ENCODE results near the gene GJD3. TPM values are rescaled to one million over a fixed set of nuclear protein-coding genes. Genes with fewer than 3 reads are reported as not detected.

The GJD3 gene
- total RNA-seq, 1 experiment from 2014 or later = not detected

DNA sequence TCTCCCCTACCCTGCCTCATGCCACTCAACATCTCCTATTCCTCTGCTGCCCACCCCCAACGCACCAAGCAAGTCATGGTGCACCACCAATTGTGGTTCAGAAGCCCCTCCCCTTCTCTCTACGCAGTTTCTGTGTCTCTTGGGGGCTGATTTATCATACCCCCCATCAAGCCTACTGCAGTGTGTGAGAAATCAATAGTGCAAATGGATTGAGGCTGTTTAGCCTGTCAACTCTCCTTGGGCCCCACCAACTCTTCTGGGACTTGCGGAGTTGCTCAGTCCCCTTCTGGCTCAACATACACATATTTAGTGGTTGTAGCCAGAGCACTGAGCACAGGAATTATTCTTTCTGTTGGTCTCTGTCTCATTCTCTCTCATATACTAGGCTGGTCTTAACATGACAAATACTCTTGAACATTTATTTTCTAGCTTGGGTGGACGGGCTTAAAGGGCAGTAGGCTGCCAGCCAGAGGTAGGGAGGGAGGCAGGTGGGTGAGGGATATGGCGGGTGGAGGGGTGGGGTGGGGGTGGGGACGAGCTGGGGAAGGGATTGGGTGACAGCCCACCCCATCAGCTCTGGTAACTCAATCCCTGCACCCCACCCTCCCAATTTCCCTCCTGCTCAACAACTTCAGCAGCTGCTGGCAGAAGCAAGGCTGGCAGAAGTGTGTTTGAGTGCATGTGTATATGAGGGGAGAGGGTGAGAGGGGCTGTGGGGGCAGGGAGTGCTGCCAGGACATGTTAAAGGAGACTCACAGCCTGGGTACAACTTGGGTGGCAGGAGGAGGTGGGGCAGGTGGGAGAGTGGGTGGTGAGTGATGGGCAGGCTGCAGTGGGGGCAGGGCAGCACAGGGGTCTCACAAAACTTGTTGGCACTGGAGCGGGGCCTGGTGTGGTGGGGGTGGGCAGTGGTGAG lies 50.6 kb downstream of the GJD3 start:
- peaks cover 4% of the 10 kb centered on the region for H4K20me1 ChIP-seq (ENCODE audit: control insufficient read depth, insufficient read depth, insufficient read length)
- no peak overlapping the region for H2AK5ac ChIP-seq (ENCODE audit: insufficient read length, low read length)
- no peak overlapping the region for H2AFZ ChIP-seq (ENCODE audit: low read length)
- no CpG with 5 or more reads among the region's 7 CpGs for WGBS (ENCODE audit: extremely low coverage, insufficient read length, low lambda C conversion rate)
- H2BK15ac ChIP-seq (ENCODE audit: low read depth, low read length) = no peak overlapping the region
- H3K18ac ChIP-seq (ENCODE audit: insufficient read length, low read depth, low read length) = no peak overlapping the region
- no peak overlapping the region for H4K5ac ChIP-seq (ENCODE audit: insufficient read length, low read depth, low read length)
- no peak overlapping the region for H3K4me3 Mint-ChIP-seq
- no peak overlapping the region for H3K14ac ChIP-seq (ENCODE audit: insufficient read depth, low read length)
- H2BK12ac ChIP-seq (ENCODE audit: insufficient read length, low read depth, low read length) = no peak overlapping the region
- peaks cover 56% of the 10 kb centered on the region for H3K27me3 Mint-ChIP-seq (ENCODE audit: low read depth)
- no peaks in the 10 kb centered on the region for H3K9me3 ChIP-seq (ENCODE audit: control insufficient read depth, low read depth, low read length)
- no peak overlapping the region for H3K23ac ChIP-seq (ENCODE audit: insufficient read length, low read depth, low read length)
- H2BK5ac ChIP-seq (ENCODE audit: insufficient read length, low read length) = no peak overlapping the region
- peaks cover 5% of the 10 kb centered on the region; the same call in 1 of the 2 replicates for H3K4me1 ChIP-seq (ENCODE audit: insufficient read depth, low read length)
- DNase-seq = no peak
- H3K4ac ChIP-seq (ENCODE audit: low read depth, low read length) = no peak overlapping the region
- H3K79me1 ChIP-seq (ENCODE audit: insufficient read depth, low read depth, low read length, poor library complexity, severe bottlenecking) = no peaks in the 10 kb centered on the region
- no peak overlapping the region for H2BK120ac ChIP-seq (ENCODE audit: low read depth, low read length, poor library complexity, severe bottlenecking)
- H2BK20ac ChIP-seq (ENCODE audit: low read depth, low read length, poor library complexity, severe bottlenecking) = no peak overlapping the region
- peaks cover 55 to 64% of the 10 kb centered on the region in 2 experiments for H3K4me1 Mint-ChIP-seq
- H3K27ac Mint-ChIP-seq = no peak overlapping the region; a peak in 2 of 7 replicates
- no peak overlapping the region for H4K91ac ChIP-seq (ENCODE audit: insufficient read length, low read depth, low read length)
- H4K8ac ChIP-seq (replicated peaks; ENCODE audit: insufficient read length, low read depth, low read length) = no peak overlapping the region
- H3K9me3 Mint-ChIP-seq = no peaks in the 10 kb centered on the region
- peaks cover 31% of the 10 kb centered on the region for H3K23me2 ChIP-seq (ENCODE audit: insufficient read length, low read depth, low read length, poor library complexity, severe bottlenecking)
- no peaks in the 10 kb centered on the region; the same call in 1 of the 2 replicates for H3K79me2 ChIP-seq (ENCODE audit: insufficient read depth, low read length)
- no peaks in the 10 kb centered on the region; a peak in 1 of 7 replicates for H3K36me3 Mint-ChIP-seq (ENCODE audit: insufficient read depth in 1 of 3, low read depth in 3 of 3)
- H3T11ph ChIP-seq (ENCODE audit: low read length) = no peak overlapping the region
- H3K56ac ChIP-seq (ENCODE audit: insufficient read length, low read depth, low read length) = no peak overlapping the region
- peaks cover 2% of the 10 kb centered on the region; the same call in 1 of the 2 replicates for H3K27me3 ChIP-seq (ENCODE audit: insufficient read depth, low read length)
- TF ChIP-seq, protein P1, sequence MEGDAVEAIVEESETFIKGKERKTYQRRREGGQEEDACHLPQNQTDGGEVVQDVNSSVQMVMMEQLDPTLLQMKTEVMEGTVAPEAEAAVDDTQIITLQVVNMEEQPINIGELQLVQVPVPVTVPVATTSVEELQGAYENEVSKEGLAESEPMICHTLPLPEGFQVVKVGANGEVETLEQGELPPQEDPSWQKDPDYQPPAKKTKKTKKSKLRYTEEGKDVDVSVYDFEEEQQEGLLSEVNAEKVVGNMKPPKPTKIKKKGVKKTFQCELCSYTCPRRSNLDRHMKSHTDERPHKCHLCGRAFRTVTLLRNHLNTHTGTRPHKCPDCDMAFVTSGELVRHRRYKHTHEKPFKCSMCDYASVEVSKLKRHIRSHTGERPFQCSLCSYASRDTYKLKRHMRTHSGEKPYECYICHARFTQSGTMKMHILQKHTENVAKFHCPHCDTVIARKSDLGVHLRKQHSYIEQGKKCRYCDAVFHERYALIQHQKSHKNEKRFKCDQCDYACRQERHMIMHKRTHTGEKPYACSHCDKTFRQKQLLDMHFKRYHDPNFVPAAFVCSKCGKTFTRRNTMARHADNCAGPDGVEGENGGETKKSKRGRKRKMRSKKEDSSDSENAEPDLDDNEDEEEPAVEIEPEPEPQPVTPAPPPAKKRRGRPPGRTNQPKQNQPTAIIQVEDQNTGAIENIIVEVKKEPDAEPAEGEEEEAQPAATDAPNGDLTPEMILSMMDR (conservative IDR thresholded peaks at IDR 0.05) = no peak
- H3K9ac ChIP-seq (ENCODE audit: extremely low read depth, insufficient read length, low read length) = no peak overlapping the region
- H3K4me2 ChIP-seq (ENCODE audit: insufficient read depth, insufficient read length, low read length) = no peak overlapping the region
- H3K27ac ChIP-seq (ENCODE audit: insufficient read length, low read depth, low read length) = no peak overlapping the region

Other genes starting within 250 kb of the GJD3 start
- 101 and 105 TPM in 2 replicates for gene MSL1, start 242.8 kb downstream of the GJD3 start, total RNA-seq (2021)
- 123 and 137 TPM in 2 replicates for gene CASC3, start 224.2 kb downstream of the GJD3 start, total RNA-seq (2021)
- gene RAPGEFL1, start 187.3 kb downstream of the GJD3 start, total RNA-seq (2021) = 23.6 and 24.8 TPM in 2 replicates
- gene WIPF2, start 145.4 kb downstream of the GJD3 start, total RNA-seq (2021) = 22.2 and 24.2 TPM in 2 replicates
- gene CDC6, start 76.9 kb downstream of the GJD3 start, total RNA-seq (2021) = 131 and 141 TPM in 2 replicates
- 16.7 and 17.6 TPM in 2 replicates for gene RARA, start 55.6 kb downstream of the GJD3 start, total RNA-seq (2021)
- gene TOP2A, start 53.2 kb upstream of the GJD3 start, total RNA-seq (2021) = 230 TPM in 2 replicates
- 49.9 and 51.1 TPM in 2 replicates for gene IGFBP4, start 78.7 kb upstream of the GJD3 start, total RNA-seq (2021)
- gene TNS4, start 136.9 kb upstream of the GJD3 start, total RNA-seq (2021) = 0.55 and 0.59 TPM in 2 replicates
- 0.31 TPM in 1 of 2 replicates, not detected in the other for gene CCR7, start 200.7 kb upstream of the GJD3 start, total RNA-seq (2021)